Epidermal melanocyte (primary cell): ENCODE data around the gene CPT1C.
"Not testable (repeated sequence)": the region's sequence is repeated elsewhere in the genome, so short reads cannot be mapped to it uniquely, and the experiment has no call there.

Source experiments
- DNase-seq: peaks from one replicate; pipeline ENCODE4 v3.0.0; 2011; ENCODE audit warnings: low spot score; ENCODE audit not compliant: insufficient read length

CPT1C gene

DNA sequence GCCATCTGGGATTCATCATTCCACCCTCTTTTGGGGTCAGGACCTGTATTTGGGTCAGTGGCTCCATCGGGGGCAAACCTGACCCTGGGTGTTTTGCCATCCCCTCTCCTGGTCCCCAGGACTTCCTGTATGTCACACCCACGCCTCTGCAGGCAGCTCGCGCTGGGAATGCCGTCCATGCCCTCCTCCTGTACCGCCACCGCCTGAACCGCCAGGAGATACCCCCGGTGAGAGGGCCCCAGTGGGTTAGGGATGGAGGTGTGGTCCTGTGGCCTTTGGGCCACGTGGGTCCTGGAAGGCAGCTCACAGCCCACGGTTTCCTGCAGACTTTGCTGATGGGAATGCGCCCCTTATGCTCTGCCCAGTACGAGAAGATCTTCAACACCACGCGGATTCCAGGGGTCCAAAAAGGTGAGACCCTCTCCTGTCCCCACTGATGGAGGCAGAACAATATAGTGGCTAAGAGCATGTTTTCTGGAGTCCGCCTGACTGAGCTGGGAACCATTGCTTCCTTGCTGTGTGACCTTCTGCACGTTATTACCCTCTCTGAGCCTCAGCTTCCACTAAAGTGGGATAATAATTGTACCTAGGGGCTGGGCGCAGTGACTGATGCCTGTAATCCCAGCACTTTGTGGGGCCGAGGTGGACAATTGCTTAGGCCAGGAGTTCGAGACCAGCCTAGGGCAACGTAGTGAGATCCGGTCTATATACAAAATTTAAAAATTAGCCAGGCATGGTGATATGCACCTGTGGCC, 14.1 kb downstream of the CPT1C start:
- no peak for DNase-seq

DNA sequence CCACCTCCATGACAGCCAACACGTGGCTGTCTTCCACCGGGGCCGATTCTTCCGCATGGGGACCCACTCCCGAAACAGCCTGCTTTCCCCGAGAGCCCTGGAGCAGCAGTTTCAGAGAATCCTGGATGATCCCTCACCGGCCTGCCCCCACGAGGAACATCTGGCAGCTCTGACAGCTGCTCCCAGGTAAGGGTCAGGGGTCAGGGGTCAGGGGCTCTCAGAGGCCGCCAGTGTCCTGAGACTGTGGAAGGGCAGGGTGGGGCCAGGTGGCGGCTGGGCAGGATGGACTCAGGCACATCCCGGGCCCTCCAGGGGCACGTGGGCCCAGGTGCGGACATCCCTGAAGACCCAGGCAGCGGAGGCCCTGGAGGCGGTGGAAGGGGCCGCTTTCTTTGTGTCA, 15.0 kb downstream of the CPT1C start:
- DNase-seq, result no peak

DNA sequence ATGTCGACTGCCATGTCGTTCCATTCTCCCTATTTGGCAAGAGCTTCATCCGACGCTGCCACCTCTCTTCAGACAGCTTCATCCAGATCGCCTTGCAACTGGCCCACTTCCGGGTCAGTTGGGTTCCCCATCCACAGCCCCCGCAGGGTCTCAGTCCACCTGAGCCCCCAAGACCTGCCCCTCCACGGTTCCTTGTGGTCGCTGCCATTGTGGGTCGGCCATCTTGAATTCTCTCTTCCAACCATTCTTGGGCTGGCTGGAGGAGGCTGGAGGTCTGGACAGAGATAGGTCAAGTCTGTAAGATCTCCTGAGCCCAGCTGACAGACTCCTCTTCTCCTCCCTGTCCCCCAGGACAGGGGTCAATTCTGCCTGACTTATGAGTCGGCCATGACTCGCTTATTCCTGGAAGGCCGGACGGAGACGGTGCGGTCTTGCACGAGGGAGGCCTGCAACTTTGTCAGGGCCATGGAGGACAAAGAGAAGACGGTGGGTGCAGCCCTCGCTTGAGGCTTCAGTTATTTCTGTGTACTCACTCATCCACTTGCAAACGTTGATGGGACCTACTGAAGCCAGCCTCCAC, 19.5 kb downstream of the CPT1C start:
- DNase-seq, result no peak

DNA sequence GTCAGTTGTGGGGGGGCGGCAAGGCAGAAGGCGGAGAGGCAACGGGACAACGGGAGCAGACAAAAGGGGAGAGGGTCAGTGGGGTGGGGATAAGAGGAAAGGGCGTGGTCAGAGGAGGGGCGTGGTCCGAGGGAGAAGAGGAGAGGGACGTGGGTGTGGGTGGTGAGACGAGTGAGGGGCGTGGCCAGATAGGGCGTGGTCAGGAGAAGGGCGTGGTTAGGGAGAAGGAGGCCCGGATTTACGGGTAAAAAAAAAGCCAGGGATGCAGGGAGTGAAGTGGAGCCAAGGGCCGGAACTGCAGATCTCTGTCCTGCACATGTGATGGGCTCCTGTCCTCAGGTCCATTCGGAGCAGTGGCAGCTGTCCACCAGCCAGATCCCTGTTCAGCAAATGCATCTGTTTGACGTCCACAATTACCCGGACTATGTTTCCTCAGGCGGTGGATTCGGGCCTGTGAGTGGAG, 21.5 kb downstream of the CPT1C start:
- DNase-seq, result no peak

DNA sequence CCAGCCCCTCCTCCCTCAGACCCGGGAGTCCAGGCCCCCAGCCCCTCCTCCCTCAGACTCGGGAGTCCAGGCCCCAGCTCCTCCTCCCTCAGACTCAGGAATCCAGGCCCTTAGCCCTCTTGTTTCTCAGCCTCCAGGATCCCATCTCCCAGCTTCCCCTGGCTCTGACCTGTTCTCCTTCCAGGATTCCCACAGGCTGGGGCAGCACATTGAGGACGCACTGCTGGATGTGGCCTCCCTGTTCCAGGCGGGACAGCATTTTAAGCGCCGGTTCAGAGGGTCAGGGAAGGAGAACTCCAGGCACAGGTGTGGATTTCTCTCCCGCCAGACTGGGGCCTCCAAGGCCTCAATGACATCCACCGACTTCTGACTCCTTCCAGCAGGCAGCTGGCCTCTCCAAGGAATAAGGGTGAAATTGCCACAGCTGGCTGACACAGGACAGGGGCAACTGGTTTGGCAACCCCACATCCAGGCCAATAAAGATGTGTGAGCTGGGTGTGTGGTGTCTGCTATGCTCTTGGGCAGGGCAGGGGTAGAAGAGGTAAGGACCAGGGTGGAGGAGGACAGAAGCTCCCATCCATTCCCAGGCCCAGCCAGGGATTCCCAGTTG, 22.4 kb downstream of the CPT1C start:
- DNase-seq, result no peak

DNA sequence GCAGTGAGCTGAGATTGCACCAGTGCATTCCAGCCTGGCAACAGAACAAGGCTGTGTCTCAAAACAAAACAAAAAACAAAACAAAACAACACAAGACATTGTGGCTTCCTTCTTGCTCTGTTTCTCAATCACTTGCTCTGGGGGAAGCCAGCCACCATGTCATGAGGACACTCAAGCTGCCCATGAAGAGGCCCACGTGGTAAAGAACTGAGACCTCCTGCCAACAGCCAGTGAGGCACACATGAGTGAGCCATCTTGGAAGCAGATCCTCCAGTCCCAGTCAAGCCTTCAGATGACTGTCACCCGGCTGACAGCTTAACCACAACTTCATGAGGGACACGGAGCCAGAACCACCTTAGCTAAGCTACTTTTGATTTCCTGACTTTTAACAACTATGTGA, 25.2 kb downstream of the CPT1C start:
- DNase-seq, result no peak

DNA sequence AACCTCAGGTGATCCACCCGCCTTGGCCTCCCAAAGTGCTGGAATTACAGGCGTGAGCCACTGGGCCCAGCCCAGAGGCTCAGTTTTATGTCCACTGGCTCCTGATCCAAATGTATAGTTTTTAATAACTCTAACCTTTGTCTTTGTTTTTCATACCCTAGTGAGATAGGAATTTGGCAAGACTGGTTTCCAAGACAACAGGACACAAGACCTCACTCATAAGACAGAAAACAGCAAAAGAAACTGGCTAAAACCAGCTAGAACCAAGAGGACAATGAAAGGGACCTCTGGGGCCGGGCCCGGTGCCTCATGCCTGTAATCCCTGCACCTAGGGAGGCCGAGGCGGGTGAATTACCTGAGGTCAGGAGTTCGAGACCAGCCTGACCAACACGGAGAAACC, 27.6 kb downstream of the CPT1C start:
- DNase-seq, result no peak

DNA sequence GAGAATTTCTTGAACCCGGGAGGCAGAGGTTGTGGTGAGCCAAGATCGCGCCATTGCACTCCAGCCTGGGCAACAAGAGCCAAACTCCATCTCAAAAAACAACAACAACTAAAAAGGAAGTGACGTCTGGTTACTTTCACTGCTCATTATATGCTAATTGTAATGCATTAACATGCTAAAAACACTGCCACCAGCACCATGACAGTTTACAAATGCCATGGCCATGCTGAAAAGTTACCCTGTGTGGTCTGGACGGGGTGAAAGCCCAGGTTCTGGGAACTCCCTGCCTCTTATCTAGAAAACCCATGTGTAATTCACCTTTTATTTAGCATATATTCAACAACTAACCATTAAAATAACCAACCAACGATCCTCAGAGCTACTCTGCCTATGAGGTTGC, 28.1 kb downstream of the CPT1C start:
- no peak for DNase-seq

DNA sequence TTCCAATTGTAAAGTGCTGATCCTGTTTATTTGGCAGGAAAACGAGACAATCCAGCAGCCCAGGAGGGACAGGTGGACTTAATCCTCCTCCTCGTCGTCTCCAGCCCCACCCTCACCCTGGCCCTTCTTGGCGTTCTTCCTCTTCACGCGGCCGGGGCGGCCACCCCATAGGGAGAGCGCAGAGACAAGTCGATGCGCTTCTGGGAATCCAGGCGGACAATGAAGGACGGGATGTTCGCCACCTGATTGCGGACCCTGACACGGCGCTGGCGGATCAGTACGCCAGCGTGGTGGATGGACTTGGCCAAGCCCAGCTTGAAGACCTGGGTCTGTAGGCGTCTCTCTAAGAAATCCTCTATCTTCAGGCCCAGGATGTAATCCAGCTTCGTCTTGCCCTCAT, 28.5 kb downstream of the CPT1C start:
- DNase-seq, result not testable (repeated sequence)

DNA sequence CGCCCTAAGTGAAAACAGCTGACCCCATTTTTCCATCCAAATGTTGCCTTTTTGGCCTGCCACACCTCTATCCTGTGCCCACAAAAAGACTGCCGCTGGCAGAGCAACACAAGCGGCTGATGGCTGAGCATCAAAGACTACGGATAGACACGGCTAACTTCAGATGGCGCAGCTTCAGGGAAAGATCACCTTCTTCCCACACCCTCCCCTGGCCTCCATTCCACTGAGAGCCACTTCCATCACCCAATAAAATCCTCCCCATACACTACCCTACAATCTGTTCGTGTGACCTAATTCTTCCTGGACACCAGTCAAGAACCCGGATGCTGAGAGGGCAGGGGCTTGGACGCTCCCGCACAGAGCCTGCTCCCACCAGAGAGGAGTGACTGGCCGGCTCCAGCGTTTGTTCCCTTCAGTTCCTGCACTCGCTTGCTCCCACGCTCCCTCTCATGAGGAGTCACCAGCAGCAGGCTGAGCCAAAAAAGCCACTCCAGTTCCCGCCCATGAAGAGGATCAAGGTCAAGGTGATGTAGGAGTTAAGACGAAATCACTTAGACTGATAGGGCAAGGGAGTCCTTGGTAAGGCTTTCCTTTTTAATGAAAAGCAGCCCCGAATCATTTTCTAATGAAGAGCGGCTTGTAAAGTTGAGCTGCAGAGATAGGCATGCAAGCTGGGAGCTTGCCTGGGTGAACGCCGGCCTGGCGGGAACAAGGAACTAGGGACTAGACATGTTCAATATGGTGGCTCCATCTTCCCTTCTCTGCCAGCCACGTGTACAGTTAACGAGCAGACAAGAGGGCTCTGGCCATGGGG, 36.5 kb downstream of the CPT1C start:
- DNase-seq, result no peak

DNA sequence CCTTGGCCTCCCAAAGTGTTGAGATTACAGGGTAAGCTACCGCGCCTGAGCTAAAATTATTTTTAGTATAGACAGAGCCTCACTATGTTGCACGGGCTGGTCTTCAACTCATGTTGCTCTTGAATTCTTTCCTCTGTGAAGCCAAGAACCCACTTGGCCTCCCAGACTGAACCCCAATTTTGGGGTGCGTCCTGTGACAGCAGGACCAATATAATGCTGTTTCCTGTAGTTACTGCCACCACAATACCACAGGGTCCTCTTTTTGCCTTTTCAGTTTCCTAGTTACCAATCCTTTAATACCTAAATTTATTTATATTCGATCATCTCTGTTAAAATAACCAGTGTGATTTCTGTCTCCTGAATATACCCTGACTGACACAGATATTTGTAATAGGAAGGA, 39.2 kb downstream of the CPT1C start:
- no peak for DNase-seq

DNA sequence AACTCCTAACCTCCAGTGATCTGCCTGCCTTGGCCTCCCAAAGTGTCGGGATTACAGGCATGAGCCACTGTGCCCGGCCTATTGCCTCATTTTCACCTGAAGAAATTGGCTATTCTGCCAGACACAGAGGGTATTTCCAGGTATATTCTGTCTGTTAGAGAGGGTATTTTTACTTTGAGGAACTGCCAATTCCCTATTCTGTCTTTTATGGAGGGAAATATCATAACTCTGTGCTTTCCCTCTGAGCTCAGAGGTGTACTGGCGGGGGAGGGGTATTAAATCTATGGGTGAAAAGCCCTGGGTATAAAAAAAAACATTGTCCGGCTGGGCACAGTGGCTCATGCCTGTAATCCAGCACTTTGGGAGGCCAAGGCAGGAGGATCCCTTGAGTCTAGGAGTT, 47.4 kb downstream of the CPT1C start:
- DNase-seq, result no peak

DNA sequence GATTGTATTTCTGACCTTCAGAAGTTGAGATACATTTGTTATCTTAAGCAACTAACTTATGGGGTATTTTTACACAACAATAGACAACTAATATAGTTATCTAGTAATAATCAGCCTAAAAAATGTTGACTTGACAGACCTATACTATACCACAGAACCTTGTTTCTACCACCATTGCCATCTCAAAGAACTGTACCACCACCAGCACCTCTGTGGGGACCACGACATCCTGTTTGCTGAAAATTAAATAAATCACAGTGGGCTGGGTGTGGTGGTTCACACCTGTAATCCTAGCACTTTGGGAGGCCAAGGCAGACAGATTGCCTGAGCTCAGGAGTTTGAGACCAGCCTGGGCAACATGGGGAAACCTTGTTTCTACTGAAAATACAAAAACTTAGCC, 48.2 kb downstream of the CPT1C start:
- no peak for DNase-seq

DNA sequence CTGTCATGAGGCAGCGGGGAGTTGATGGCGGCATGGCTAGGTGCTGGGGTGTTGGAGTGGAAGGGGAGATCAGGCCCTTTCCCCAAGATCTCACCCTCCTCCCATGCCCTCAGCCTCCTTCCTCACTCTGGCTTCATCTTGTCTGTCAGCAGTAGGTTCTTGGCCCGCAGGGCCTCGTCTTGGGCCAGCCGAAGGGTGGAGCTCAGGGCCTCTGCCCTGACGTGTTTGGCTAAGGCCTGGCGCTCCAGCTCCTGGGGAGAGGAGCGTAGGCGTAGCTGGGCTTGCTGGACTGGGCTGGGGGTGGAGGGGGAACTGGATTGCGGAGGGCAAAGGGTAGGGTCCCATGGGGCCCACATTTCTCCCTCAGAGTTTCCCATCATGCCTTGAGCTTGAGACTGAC, 49.0 kb downstream of the CPT1C start:
- no peak for DNase-seq

DNA sequence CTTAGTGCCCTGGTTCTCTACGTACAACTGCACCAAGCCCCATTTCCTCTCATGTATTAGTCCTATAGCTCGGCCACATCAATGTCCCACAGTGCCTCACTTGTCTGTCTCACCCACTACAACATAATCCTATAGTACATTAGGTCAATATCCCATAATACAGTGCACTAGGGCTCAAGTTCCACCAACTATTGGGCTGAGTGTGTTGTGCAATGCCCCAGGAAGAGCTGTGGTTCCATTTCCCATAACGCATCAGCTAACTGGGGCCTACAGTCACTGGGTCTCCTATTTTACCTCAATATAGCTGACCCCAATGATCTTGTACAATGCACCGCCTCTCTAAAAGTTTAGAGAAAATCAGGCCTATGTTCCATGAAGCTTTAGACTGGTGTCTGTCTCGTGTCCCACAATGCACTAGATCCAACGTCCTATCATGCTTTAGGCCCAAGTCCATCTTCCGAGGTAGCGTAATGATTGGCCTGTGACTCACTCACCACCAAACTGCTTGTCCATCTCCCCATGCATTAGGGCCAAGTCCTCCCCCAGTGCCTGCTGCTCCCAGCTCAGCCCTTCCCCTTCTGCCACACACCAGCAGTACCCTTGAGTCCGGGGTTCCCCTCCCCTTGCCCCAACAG, 50.4 kb downstream of the CPT1C start:
- no peak for DNase-seq

DNA sequence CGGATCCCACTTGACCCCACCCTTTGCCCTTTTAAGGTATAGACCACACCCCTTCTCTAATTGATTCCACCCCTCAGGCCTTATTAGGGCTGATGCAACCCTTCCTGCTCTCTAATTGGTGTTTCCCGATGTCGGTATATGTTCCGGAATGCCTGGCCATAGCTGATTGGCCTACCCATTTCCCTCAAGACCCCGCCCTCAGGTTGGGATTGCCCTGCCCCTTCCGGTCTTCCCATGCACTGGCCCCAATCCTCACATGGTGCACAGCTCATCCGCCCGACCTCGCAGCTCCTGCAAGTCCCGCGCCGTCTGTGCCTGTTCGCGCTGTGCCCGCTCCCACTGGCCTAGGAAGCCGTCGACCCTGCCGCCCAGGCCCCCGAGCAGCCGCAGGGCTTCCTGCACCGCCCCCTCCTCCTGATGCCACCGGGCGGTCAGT, 54.0 kb downstream of the CPT1C start:
- DNase-seq, result no peak

DNA sequence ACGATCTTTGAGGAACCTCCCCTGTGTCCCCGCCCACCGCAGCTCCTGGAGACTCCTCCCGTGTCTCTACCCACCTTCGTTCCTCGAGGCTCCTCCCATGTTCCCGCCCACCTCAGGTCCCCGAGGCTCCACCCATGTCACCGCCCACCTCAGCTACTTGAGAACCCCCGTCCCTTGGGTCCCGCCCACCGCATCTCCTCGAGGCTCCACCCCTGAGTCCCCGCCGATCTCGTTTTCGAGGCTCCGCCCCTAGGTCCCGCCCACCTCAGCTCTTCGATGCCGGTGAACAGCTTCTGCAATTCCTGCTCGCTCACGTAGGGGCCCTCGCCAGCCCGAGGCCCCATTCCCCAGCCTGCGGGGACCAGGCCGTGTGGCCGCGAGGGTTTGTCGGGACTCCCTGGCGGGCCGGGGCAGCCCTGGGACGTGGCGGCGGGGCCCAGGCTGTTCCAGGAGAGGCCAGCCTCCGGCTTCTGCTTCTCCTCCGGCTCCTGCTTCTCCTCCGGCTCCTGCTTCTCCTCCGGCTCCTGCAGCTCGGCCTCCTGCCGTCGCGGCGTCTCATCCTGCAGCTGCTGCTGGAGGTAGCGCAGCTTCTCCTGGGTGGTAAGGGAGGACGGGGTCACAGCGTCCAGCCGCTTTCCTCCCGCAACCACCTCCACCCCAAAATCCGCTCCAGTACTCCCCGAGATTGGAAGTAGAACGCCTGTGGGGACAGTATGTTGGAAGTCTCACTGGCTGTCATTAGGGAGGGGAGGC, 55.5 kb downstream of the CPT1C start:
- no peak for DNase-seq

DNA sequence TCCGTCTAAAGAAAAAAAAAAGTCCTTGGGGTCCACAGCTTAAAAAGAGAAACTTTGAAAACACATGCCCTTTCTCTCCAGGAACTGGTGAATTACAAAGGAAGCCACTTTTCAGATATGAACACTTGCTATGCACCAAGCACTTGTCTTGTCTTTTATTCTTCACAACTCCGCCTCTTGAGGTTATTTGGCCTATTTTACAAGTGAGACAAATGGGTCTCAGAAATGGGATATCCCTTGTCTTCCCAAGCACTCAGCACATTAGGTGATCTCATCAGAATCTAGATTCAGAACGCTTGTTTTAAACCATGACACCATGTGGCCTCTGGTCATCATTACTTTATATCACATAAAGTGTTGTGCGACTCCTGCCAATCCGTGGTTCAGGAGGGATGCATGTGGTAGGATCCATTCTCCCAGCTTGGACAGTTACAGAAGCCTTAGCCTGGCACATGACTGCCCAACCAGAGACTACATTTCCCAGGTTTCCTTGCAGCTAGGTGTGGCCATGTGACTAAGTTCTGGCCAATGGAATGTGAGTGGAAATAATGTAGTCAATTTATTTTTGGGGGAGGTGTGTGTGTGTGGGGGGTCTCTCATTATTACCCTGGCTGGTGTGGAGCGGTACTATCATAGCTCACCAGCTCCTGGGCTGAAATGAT, 58.3 kb downstream of the CPT1C start:
- no peak for DNase-seq

DNA sequence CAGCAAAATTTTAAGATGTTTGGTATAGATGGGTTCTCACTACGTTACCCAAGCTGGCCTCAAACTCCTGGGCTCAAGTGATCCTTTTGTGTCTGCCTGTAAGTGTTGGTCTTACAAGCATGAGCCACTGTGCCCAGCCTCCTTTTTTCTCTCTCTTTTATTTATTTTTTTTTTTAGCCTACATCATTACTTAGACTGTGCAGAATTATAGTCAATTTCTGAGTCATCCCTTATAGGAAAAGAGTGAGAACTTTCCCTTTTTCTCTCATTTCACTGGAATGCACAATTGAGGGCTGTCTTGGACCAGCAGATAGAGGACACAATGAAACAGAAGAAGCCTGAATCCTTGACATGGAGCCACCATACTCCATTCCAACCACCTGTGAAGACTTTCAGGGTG, 58.9 kb downstream of the CPT1C start:
- DNase-seq, result no peak

DNA sequence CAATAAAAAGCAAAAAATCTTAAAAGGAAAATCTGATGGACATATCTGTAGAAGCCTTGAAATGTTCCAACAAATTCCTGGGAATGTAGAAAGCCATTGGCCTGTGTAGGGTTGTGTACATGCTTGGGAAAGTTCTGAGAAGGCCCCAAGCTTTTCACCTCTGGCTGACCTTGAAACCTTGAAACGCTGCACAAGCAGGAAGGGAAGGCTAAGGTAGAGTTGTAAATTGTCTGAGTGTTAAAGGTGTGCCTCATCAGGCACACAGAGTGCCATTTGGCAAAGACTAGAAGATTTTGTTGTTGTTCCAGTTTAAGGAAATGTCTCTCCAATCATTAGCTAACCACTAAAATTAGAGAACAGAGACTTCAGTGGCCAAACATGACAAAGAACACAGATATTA, 61.8 kb downstream of the CPT1C start:
- no peak for DNase-seq
